GM12878 (cell line): Measurements from ENCODE around the gene PAFAH2. TPM values are rescaled to one million over a fixed set of nuclear protein-coding genes. Genes with fewer than 3 reads are reported as not detected.

Experiments
- ATAC-seq: fragments of 200-7000 bp; cut with Tn5 transposase; 3 replicates; pipeline ENCODE4 v1.9.1; 2020; ENCODE audit warnings: mild to moderate bottlenecking, moderate library complexity
- BruUV-seq: library from RNA; stranded (reverse); fragments of 400-500 nt; replicated peaks from 2 replicates; lab custom pipeline; 2021; lab: Mats Ljungman, UMichigan
- CTCF ChIA-PET: fragments of 300-600 bp; sonication (Branson Sonifier 250); formaldehyde crosslinking; extraction: SDS; loops from one replicate; lab custom pipeline; 2021; ENCODE audit warnings: inconsistent platforms; lab: Yijun Ruan, JAX
- POLR2A ChIA-PET: fragments of 350-600 bp; formaldehyde crosslinking; extraction: SDS; loops from one replicate; lab custom pipeline; 2021; ENCODE audit warnings: inconsistent platforms; lab: Charles Lee
- RAD21 ChIA-PET: fragments of 300-600 bp; sonication (Branson Sonifier 250); formaldehyde crosslinking; loops from one replicate; lab custom pipeline; 2023; ENCODE audit warnings: antibody characterized with exemption; ENCODE audit not compliant: unreplicated experiment; lab: Charles Lee
- SMC1A ChIA-PET: fragments of 300-600 bp; sonication (Branson Sonifier 250); formaldehyde crosslinking; loops from one replicate; lab custom pipeline; 2023; ENCODE audit not compliant: unreplicated experiment, uncharacterized antibody; lab: Charles Lee
- DNase-seq: peaks from one replicate; pipeline ENCODE4 v3.0.0-alpha.2; 2011; ENCODE audit warnings: low read depth, low spot score
- FAIRE-seq: peaks from 3 replicates; lab custom pipeline; 2011; peaks lifted over from hg19 to GRCh38; lab: Jason Lieb, UNC
- H2AFZ ChIP-seq: 2 replicates; pipeline ENCODE4 v1.6.0; 2011; ENCODE audit warnings: low read depth, low read length, control low read depth; ENCODE audit not compliant: control insufficient read depth
- H3K27ac ChIP-seq: 2 replicates; pipeline ENCODE4 v1.5.1; 2011; ENCODE audit warnings: control low read depth; ENCODE audit not compliant: control insufficient read depth, insufficient read depth
- H3K27me3 ChIP-seq, 2 experiments: replicated peaks in 1 of 2; 2 replicates each; pipeline versions ENCODE4 v1.6.0 to v1.6.1; 2011; ENCODE audit warnings: low read length in 1 of 2; ENCODE audit not compliant: control insufficient read depth in 2 of 2, insufficient read depth in 2 of 2
- H3K36me3 ChIP-seq, 2 experiments: 2 replicates each; pipeline ENCODE4 v1.5.1; 2011; ENCODE audit warnings: low read length in 1 of 2; ENCODE audit not compliant: control insufficient read depth in 2 of 2, insufficient read depth in 2 of 2
- H3K4me1 ChIP-seq: 2 replicates; pipeline ENCODE4 v1.6.1; 2011; ENCODE audit warnings: mild to moderate bottlenecking, low read length, moderate library complexity, mixed read lengths; ENCODE audit not compliant: control insufficient read depth, insufficient read depth
- H3K4me2 ChIP-seq: 2 replicates; pipeline ENCODE4 v1.6.0; 2011; ENCODE audit warnings: control low read depth; ENCODE audit not compliant: control insufficient read depth, insufficient read depth
- H3K4me3 ChIP-seq: fragments of 200-600 bp; sonication (generic); 2 replicates; pipeline ENCODE4 v1.5.1; 2016
- H3K79me2 ChIP-seq: 2 replicates; pipeline ENCODE4 v1.6.0; 2011; ENCODE audit warnings: low read length; ENCODE audit not compliant: control insufficient read depth, insufficient read depth
- H3K9ac ChIP-seq: 2 replicates; pipeline ENCODE4 v1.8.0; 2011; ENCODE audit warnings: low read length, control low read depth, mixed read lengths; ENCODE audit not compliant: control insufficient read depth, insufficient read depth
- H3K9me3 ChIP-seq: replicated peaks from 3 replicates; pipeline ENCODE4 v1.5.1; 2011; ENCODE audit warnings: mild to moderate bottlenecking, low read length; ENCODE audit not compliant: control insufficient read depth, insufficient read depth
- H4K20me1 ChIP-seq: 2 replicates; pipeline ENCODE4 v1.6.0; 2011; ENCODE audit not compliant: control insufficient read depth, insufficient read depth
- ATF2 ChIP-seq: IDR thresholded peaks from 2 replicates; pipeline ENCODE4 v1.6.1; 2012; ENCODE audit warnings: low read length, inconsistent platforms
- BHLHE40 ChIP-seq, 2 experiments: fragments of 450-650 bp in 1 of 2; IDR thresholded peaks; 2 replicates each; pipeline ENCODE4 v1.6.1; 2011 to 2017; ENCODE audit warnings: low read depth in 2 of 2, borderline replicate concordance in 1 of 2, improper control_type of control experiment in 1 of 2, low read length in 1 of 2, mild to moderate bottlenecking in 1 of 2
- IRF3 ChIP-seq: fragments of 450-650 bp; IDR thresholded peaks from 2 replicates; pipeline ENCODE4 v1.6.1; 2014; ENCODE audit warnings: mild to moderate bottlenecking
- NR2C2 ChIP-seq: IDR thresholded peaks from 2 replicates; pipeline ENCODE4 v1.6.1; 2011; ENCODE audit warnings: borderline replicate concordance, low read depth; ENCODE audit not compliant: control insufficient read depth, insufficient read length
- NRF1 ChIP-seq: conservative IDR thresholded peaks from 2 replicates; pipeline ENCODE4 v1.6.1; 2011; ENCODE audit warnings: mild to moderate bottlenecking, low read depth, low read length, improper control_type of control experiment
- TBL1XR1 ChIP-seq: IDR thresholded peaks from 2 replicates; pipeline ENCODE4 v1.6.1; 2012; ENCODE audit warnings: low read depth, low read length, improper control_type of control experiment
- TCF12 ChIP-seq: IDR thresholded peaks from 2 replicates; pipeline ENCODE4 v1.6.1; 2011; ENCODE audit warnings: low read depth, mild to moderate bottlenecking, low read length
- ZNF274 ChIP-seq: IDR thresholded peaks from one replicate; pipeline ENCODE4 v1.8.0; 2011; ENCODE audit not compliant: insufficient read length, insufficient read depth
- WGBS: methylation state at CpG from one replicate; pipeline ENCODE4 v1.1.6; 2016; ENCODE audit warnings: low lambda C conversion rate; ENCODE audit not compliant: insufficient replicate concordance, insufficient coverage; ENCODE audit errors: missing lambda C conversion rate; 5-methylcytosine and 5-hydroxymethylcytosine counted together
- in situ Hi-C: fragments of 300-500 bp; cut with MboI; formaldehyde crosslinking; loops from 9 replicates; pipeline ENCODE4 v1.14.3; 2018; ENCODE audit warnings: mixed read lengths
- intact Hi-C: fragments of 100-400 bp; cut with micrococcal nuclease; formaldehyde crosslinking; loops from one replicate; pipeline ENCODE4 v1.14.2; 2022; ENCODE audit not compliant: unreplicated experiment
- polyA plus RNA-seq, 11 experiments: library from polyadenylated mRNA; depleted of rRNA in 4 of 11; unstranded in 6 of 11; stranded (reverse) in 5 of 11; fragments of >200 nt; fragmentation: Nextera tagmentation in 4 of 11; fragmentation: Illumina TruSeq in 1 of 11; extraction: Ambion mirVana in 4 of 11; extraction: Trizol in 1 of 11; gene quantifications; 1 replicate in 1 of 11; 2 replicates in 10 of 11; pipeline versions ENCODE4 v1.2.1 to v1.2.3, GENCODE V29; 2011 to 2016; ENCODE audit warnings: inconsistent platforms in 2 of 11, missing spikeins in 2 of 11, low read depth in 1 of 11
- total RNA-seq, 4 experiments: library from RNA; depleted of rRNA in 3 of 4; stranded (reverse); fragments of >200 nt in 3 of 4; fragmentation: Illumina TruSeq in 1 of 4; extraction: Trizol in 1 of 4; gene quantifications; 2 replicates each; pipeline versions ENCODE4 v1.2.1 to v1.2.3, GENCODE V29; 2013 to 2021
- TF ChIP-seq, protein P1 (sequence below): fragments of 150-350 bp; IDR thresholded peaks from 2 replicates; pipeline ENCODE4 v1.6.1; 2014; ENCODE audit warnings: mild to moderate bottlenecking, low read depth, low read length
- TF ChIP-seq, protein P2 (sequence below): fragments of 450-650 bp; IDR thresholded peaks from 2 replicates; pipeline ENCODE4 v1.6.1; 2016; ENCODE audit warnings: mild to moderate bottlenecking

PAFAH2 gene
- total and polyA plus RNA-seq, 10 of the 15 experiments (the other 5 are each of a cell fraction or from before 2014, with no cell fraction given), result 3.0 to 9.5 (median 6.5) TPM

GRCh38 chr1:25955553-25955952 is 42.3 kb downstream of the PAFAH2 start (continued):
- no peak for TF ChIP-seq ATF2

GRCh38 chr1:25954282-25954938 is 43.5 kb downstream of the PAFAH2 start:
- Histone ChIP-seq H4K20me1 (no peaks in the 10 kb centered on the region), H2AFZ (no peak overlapping the region), H3K4me1 (no peaks in the 10 kb centered on the region), H3K27me3 (no peaks in the 10 kb centered on the region), H3K79me2 (no peaks in the 10 kb centered on the region), H3K36me3 (peaks cover 0 to 1% of the 10 kb centered on the region in 2 experiments; a peak in 2 of 4 replicates), H3K9ac (no peak overlapping the region), H3K4me2 (no peak overlapping the region), H3K9me3 (no peaks in the 10 kb centered on the region), H3K27ac (no peak overlapping the region), H3K4me3 (no peak overlapping the region)
- POLR2A ChIA-PET, result interaction anchor here (0.6 kb wide), 1 partner anchor 413 kb away, joined by 5 read pairs; no protein-coding TSS in a partner anchor
- no peak for FAIRE-seq
- intact Hi-C loops, result no loop called here
- BruUV-seq, result no TSS peak
- ATAC-seq, result no peak
- CTCF ChIA-PET, result no interaction called here
- SMC1A ChIA-PET, result interaction anchor here (1.1 to 1.4 kb wide), 2 partner anchors 10 to 59 kb away, joined by 3 read pairs; no protein-coding TSS in a partner anchor
- TF ChIP-seq, protein P1, sequence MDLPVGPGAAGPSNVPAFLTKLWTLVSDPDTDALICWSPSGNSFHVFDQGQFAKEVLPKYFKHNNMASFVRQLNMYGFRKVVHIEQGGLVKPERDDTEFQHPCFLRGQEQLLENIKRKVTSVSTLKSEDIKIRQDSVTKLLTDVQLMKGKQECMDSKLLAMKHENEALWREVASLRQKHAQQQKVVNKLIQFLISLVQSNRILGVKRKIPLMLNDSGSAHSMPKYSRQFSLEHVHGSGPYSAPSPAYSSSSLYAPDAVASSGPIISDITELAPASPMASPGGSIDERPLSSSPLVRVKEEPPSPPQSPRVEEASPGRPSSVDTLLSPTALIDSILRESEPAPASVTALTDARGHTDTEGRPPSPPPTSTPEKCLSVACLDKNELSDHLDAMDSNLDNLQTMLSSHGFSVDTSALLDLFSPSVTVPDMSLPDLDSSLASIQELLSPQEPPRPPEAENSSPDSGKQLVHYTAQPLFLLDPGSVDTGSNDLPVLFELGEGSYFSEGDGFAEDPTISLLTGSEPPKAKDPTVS, result no peak
- no peak for TF ChIP-seq BHLHE40 (IDR thresholded peaks at IDR 0.05; ENCODE audit: borderline replicate concordance in 1 of 2, low read depth in 2 of 2, low read length in 1 of 2)
- no peak for TF ChIP-seq NR2C2
- no peak for TF ChIP-seq TCF12
- no peak for TF ChIP-seq NRF1
- TF ChIP-seq, protein P2, sequence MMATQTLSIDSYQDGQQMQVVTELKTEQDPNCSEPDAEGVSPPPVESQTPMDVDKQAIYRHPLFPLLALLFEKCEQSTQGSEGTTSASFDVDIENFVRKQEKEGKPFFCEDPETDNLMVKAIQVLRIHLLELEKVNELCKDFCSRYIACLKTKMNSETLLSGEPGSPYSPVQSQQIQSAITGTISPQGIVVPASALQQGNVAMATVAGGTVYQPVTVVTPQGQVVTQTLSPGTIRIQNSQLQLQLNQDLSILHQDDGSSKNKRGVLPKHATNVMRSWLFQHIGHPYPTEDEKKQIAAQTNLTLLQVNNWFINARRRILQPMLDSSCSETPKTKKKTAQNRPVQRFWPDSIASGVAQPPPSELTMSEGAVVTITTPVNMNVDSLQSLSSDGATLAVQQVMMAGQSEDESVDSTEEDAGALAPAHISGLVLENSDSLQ, result no peak
- TF ChIP-seq TBL1XR1, result no peak
- no peak for TF ChIP-seq ZNF274
- TF ChIP-seq IRF3, result no peak
- RAD21 ChIA-PET, result no interaction called here
- DNase-seq, result no peak
- in situ Hi-C loops, result no loop called here
- 45% methylated on average over 10 of the region's 10 CpGs for WGBS
